Measurements from ENCODE around the gene CRNKL1.
"Not testable (repeated sequence)": the region's sequence is repeated elsewhere in the genome, so short reads cannot be mapped to it uniquely, and the experiment has no call there.

- not testable (repeated sequence) for TF ChIP-seq POLR2AphosphoS5 (IDR thresholded peaks at IDR 0.05; ENCODE audit: borderline replicate concordance, low read depth, low read length); EZH2 (IDR thresholded peaks at IDR 0.05); FOXP2 (optimal IDR thresholded peaks at IDR 0.05; ENCODE audit: control extremely low read depth, extremely low read length, insufficient read depth)
Measured at GRCh38 chr20:20003955-20004322, 48.3 kb downstream of the CRNKL1 start.

Measured in SK-N-MC (cell line).